A549 (cell line): ENCODE measurements around the gene FAM204A. TPM values are rescaled to one million over a fixed set of nuclear protein-coding genes. Genes with fewer than 3 reads are reported as not detected.

Source experiments
- ATAC-seq, 2 experiments: fragments of 200-7000 bp in 1 of 2; fragments of >200 bp in 1 of 2; cut with Nextera tagmentation in 1 of 2; cut with Tn5 transposase in 1 of 2; 3 replicates each; pipeline versions ENCODE4 v1.8.0 to v1.9.1; 2018 to 2020; ENCODE audit warnings: mild to moderate bottlenecking in 1 of 2, moderate library complexity in 1 of 2
- CTCF ChIA-PET: fragments of 300-600 bp; sonication (Branson Sonifier 250); formaldehyde crosslinking; extraction: SDS; loops from one replicate; lab custom pipeline; 2021; ENCODE audit warnings: antibody characterized with exemption, inconsistent platforms; lab: Yijun Ruan, JAX
- POLR2A ChIA-PET: fragments of 350-600 bp; formaldehyde crosslinking; extraction: SDS; loops from one replicate; lab custom pipeline; 2021; ENCODE audit warnings: antibody characterized with exemption, inconsistent platforms; lab: Yijun Ruan, JAX
- DNase-seq, 2 experiments: peaks; one replicate each; pipeline versions ENCODE4 v3.0.0 to v3.0.0-alpha.2; 2011 to 2016; ENCODE audit warnings: low read depth in 1 of 2, low spot score in 1 of 2
- FAIRE-seq: peaks from 2 replicates; lab custom pipeline; 2011; peaks lifted over from hg19 to GRCh38; lab: Jason Lieb, UNC
- H3K27ac ChIP-seq, 2 experiments: fragments of >200 bp; sonication (Bioruptor Twin); formaldehyde crosslinking; 3 replicates each; pipeline ENCODE4 v1.5.1; 2016 to 2017
- H3K4me1 ChIP-seq: fragments of >200 bp; sonication (Bioruptor Twin); formaldehyde crosslinking; 3 replicates; pipeline ENCODE4 v1.6.1; 2016
- H3K4me2 ChIP-seq: fragments of >200 bp; sonication (Bioruptor Twin); formaldehyde crosslinking; 3 replicates; pipeline ENCODE4 v1.6.1; 2016
- H3K4me3 ChIP-seq: fragments of >200 bp; sonication (Bioruptor Twin); formaldehyde crosslinking; 3 replicates; pipeline ENCODE4 v1.5.1; 2016
- H3K9me3 ChIP-seq: fragments of >200 bp; sonication (Bioruptor Twin); formaldehyde crosslinking; 3 replicates; pipeline ENCODE4 v1.6.1; 2016
- CBX2 ChIP-seq: fragments of 200-600 bp; sonication (generic); IDR thresholded peaks from 2 replicates; pipeline ENCODE4 v1.6.1; 2016; ENCODE audit warnings: low read depth, mild to moderate bottlenecking, borderline replicate concordance
- CBX8 ChIP-seq: fragments of 200-600 bp; sonication (generic); IDR thresholded peaks from 2 replicates; pipeline ENCODE4 v1.6.1; 2016
- CEBPB ChIP-seq, 2 experiments: fragments of >200 bp in 1 of 2; sonication (Bioruptor Twin) in 1 of 2; formaldehyde crosslinking in 1 of 2; IDR thresholded peaks; 2 replicates each; pipeline ENCODE4 v1.6.1; 2012 to 2016
- CHD4 ChIP-seq: fragments of 200-600 bp; sonication (generic); IDR thresholded peaks from 2 replicates; pipeline ENCODE4 v1.6.1; 2016; ENCODE audit warnings: antibody characterized with exemption, mild to moderate bottlenecking, borderline replicate concordance
- EP300 ChIP-seq, 2 experiments: fragments of >200 bp; sonication (Bioruptor Twin); formaldehyde crosslinking; IDR thresholded peaks; 2 replicates in 1 of 2; 3 replicates in 1 of 2; pipeline ENCODE4 v1.6.1; 2016 to 2017
- ESRRA ChIP-seq: fragments of 150-350 bp; IDR thresholded peaks from 2 replicates; pipeline ENCODE4 v1.6.1; 2014; ENCODE audit warnings: mild to moderate bottlenecking, low read length, borderline replicate concordance
- HDAC2 ChIP-seq: fragments of 200-600 bp; sonication (generic); IDR thresholded peaks from 2 replicates; pipeline ENCODE4 v1.6.1; 2016
- HOXB13 ChIP-seq: fragments of 250-450 bp; sonication (Bioruptor Pico); IDR thresholded peaks from 2 replicates; pipeline ENCODE4 v1.5.0; 2020; ENCODE audit warnings: low read depth, mild to moderate bottlenecking, moderate library complexity
- KDM1A ChIP-seq: fragments of 200-600 bp; sonication (generic); IDR thresholded peaks from 2 replicates; pipeline ENCODE4 v1.6.1; 2016; ENCODE audit warnings: low read depth, mild to moderate bottlenecking
- MAFK ChIP-seq: fragments of 450-650 bp; IDR thresholded peaks from 2 replicates; pipeline ENCODE4 v1.6.1; 2014; ENCODE audit not compliant: partially characterized antibody
- NPAS2 ChIP-seq: fragments of 250-450 bp; sonication (Bioruptor Pico); IDR thresholded peaks from 2 replicates; pipeline ENCODE4 v1.8.0; 2022; ENCODE audit warnings: mild to moderate bottlenecking, moderate library complexity, borderline replicate concordance
- PHF8 ChIP-seq: fragments of 200-600 bp; sonication (generic); IDR thresholded peaks from 2 replicates; pipeline ENCODE4 v1.6.1; 2016; ENCODE audit warnings: low read depth, mild to moderate bottlenecking, antibody characterized with exemption, moderate library complexity, borderline replicate concordance
- POLR2A ChIP-seq: IDR thresholded peaks from 2 replicates; pipeline ENCODE4 v1.6.1; 2012; ENCODE audit warnings: mild to moderate bottlenecking, low read length
- RCOR1 ChIP-seq: fragments of 150-350 bp; IDR thresholded peaks from 2 replicates; pipeline ENCODE4 v1.6.1; 2014; ENCODE audit warnings: antibody characterized with exemption, low read length, low read depth
- RNF2 ChIP-seq: fragments of 200-600 bp; sonication (generic); IDR thresholded peaks from 2 replicates; pipeline ENCODE4 v1.6.1; 2016; ENCODE audit warnings: low read depth, mild to moderate bottlenecking, antibody characterized with exemption, moderate library complexity, borderline replicate concordance
- SREBF2 ChIP-seq: fragments of 450-650 bp; IDR thresholded peaks from 2 replicates; pipeline ENCODE4 v1.6.1; 2014; ENCODE audit warnings: mild to moderate bottlenecking, moderate library complexity
- TFCP2L1 ChIP-seq: fragments of 250-450 bp; sonication (Bioruptor Pico); IDR thresholded peaks from 2 replicates; pipeline ENCODE4 v1.5.0; 2021; ENCODE audit warnings: mild to moderate bottlenecking
- WGBS: methylation state at CpG from one replicate; pipeline ENCODE4 v1.1.6; 2017; ENCODE audit errors: missing lambda C conversion rate; 5-methylcytosine and 5-hydroxymethylcytosine counted together
- polyA plus RNA-seq, 4 experiments: library from polyadenylated mRNA; depleted of rRNA in 3 of 4; stranded (reverse); fragments of >200 nt; fragmentation: RNase III in 1 of 4; extraction: RNeasy Plus Mini Kit Qiagen cat#74134 plus additional on column Dnase treatment in 1 of 4; gene quantifications; 2 replicates in 3 of 4; 3 replicates in 1 of 4; pipeline ENCODE4 v1.2.3, GENCODE V29; 2011 to 2017
- TF ChIP-seq, protein P1 (sequence below): fragments of 200-600 bp; sonication (generic); IDR thresholded peaks from 2 replicates; pipeline ENCODE4 v1.6.1; 2016; ENCODE audit warnings: antibody characterized with exemption, mild to moderate bottlenecking, moderate library complexity
- TF ChIP-seq, protein P2 (sequence below): IDR thresholded peaks from 2 replicates; pipeline ENCODE4 v1.6.1; 2012

Gene FAM204A
- polyA plus RNA-seq, 2 of the 4 experiments (the other 2 are of a cell fraction): 39.2 to 62.8 TPM

DNA sequence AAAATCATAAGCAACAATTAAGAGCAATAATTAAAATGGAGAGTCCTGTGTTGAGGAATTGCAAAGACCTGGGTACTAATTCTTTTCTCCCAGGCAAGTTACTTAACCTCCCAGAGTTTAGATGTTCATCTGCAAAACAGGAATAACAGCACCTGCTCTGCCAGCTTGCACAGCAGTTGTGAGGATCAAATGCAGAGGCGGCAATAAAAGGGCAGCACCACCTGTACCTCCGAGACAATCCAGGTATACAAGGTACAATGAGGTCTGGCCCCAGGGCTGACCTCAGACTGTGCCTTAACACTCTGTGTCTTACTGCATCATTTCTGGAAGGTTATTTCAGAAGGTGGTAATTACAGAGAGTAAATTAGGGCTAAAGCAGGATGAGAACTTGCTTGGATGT lies 14.5 kb upstream of the FAM204A start:
- ATAC-seq (no peak), FAIRE-seq (no peak)
- Histone ChIP-seq H3K4me3 (no peak overlapping the region), H3K4me1 (no peaks in the 10 kb centered on the region)
- CTCF ChIA-PET: no interaction called here
- POLR2A ChIA-PET: no interaction called here
- no peak for TF ChIP-seq CEBPB (IDR thresholded peaks at IDR 0.05)
- TF ChIP-seq CHD4: no peak
- no peak for TF ChIP-seq CBX2
- TF ChIP-seq ESRRA: no peak
- TF ChIP-seq, all 56 proteins: peak for 0
- no peaks in the 10 kb centered on the region for H3K9me3 ChIP-seq
- no peak overlapping the region for H3K27ac ChIP-seq
- DNase-seq: no peak
- H3K4me2 ChIP-seq: no peak overlapping the region
- 54% methylated on average over 2 of the region's 2 CpGs for WGBS

DNA sequence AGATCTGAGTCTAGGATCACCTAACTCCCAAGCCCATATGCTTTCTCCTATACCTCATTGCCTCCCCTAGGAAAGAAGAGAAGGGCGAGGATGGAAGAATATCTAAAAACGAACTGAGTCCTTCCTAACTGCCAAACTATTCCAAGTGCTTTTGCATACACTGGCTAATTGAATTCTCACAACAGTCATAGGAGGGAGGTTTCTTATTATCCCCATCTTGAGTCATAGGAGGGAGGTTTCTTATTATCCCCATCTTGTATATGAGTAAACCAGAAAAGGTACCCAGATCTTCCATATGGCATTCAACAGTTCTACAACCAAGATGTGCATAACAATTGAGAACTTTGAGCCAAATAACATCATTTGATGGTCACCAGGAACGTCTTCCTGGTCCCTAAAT lies 13.1 kb upstream of the FAM204A start:
- ChIA-PET CTCF (no interaction called here), POLR2A (interaction anchor here (0.5 kb wide), 1 partner anchor 837 kb away, joined by 4 read pairs; no protein-coding TSS in a partner anchor)
- FAIRE-seq (no peak), ATAC-seq (no peak), DNase-seq (no peak)
- 2% methylated on average over 3 of the region's 3 CpGs for WGBS
- Histone ChIP-seq H3K4me2 (no peak overlapping the region), H3K4me3 (no peak overlapping the region), H3K9me3 (no peaks in the 10 kb centered on the region), H3K27ac (no peak overlapping the region), H3K4me1 (no peaks in the 10 kb centered on the region)
- TF ChIP-seq SREBF2: no peak
- no peak for TF ChIP-seq RCOR1
- no peak for TF ChIP-seq RNF2
- TF ChIP-seq ESRRA: no peak
- no peak for TF ChIP-seq MAFK
- TF ChIP-seq, protein P1, sequence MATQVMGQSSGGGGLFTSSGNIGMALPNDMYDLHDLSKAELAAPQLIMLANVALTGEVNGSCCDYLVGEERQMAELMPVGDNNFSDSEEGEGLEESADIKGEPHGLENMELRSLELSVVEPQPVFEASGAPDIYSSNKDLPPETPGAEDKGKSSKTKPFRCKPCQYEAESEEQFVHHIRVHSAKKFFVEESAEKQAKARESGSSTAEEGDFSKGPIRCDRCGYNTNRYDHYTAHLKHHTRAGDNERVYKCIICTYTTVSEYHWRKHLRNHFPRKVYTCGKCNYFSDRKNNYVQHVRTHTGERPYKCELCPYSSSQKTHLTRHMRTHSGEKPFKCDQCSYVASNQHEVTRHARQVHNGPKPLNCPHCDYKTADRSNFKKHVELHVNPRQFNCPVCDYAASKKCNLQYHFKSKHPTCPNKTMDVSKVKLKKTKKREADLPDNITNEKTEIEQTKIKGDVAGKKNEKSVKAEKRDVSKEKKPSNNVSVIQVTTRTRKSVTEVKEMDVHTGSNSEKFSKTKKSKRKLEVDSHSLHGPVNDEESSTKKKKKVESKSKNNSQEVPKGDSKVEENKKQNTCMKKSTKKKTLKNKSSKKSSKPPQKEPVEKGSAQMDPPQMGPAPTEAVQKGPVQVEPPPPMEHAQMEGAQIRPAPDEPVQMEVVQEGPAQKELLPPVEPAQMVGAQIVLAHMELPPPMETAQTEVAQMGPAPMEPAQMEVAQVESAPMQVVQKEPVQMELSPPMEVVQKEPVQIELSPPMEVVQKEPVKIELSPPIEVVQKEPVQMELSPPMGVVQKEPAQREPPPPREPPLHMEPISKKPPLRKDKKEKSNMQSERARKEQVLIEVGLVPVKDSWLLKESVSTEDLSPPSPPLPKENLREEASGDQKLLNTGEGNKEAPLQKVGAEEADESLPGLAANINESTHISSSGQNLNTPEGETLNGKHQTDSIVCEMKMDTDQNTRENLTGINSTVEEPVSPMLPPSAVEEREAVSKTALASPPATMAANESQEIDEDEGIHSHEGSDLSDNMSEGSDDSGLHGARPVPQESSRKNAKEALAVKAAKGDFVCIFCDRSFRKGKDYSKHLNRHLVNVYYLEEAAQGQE: no peak
- TF ChIP-seq PHF8: no peak
- TF ChIP-seq CBX8: no peak
- TF ChIP-seq HOXB13: no peak
- no peak for TF ChIP-seq NPAS2 (CRISPR knock-in tag)
- no peak for TF ChIP-seq TFCP2L1
- TF ChIP-seq POLR2A: no peak
- no peak for TF ChIP-seq HDAC2
- TF ChIP-seq, protein P2, sequence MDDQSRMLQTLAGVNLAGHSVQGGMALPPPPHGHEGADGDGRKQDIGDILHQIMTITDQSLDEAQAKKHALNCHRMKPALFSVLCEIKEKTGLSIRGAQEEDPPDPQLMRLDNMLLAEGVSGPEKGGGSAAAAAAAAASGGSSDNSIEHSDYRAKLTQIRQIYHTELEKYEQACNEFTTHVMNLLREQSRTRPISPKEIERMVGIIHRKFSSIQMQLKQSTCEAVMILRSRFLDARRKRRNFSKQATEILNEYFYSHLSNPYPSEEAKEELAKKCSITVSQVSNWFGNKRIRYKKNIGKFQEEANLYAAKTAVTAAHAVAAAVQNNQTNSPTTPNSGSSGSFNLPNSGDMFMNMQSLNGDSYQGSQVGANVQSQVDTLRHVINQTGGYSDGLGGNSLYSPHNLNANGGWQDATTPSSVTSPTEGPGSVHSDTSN: no peak

DNA sequence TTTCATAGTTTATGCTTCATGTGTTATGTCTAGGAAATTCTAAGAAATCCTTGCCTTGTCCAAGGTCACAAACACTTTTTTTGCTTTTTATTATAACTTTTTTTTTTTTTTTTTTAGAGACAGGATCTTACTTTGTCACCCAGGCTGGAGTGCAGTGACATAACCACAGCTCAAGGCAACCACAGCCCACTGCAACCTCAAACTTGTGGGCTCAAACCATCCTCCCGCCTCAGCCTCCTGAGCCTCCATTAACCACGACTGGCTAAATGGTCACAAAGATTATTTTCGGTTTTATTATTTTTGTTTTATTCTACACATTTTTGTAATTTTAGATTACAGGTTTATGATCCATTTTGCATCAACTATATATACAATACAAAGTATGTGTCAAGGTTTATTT lies 7.1 kb upstream of the FAM204A start:
- no peaks in the 10 kb centered on the region for H3K9me3 ChIP-seq
- no peak for FAIRE-seq
- H3K27ac ChIP-seq: no peak overlapping the region
- no peaks in the 10 kb centered on the region for H3K4me1 ChIP-seq
- no peak for ATAC-seq
- CTCF ChIA-PET: no interaction called here
- WGBS: 40% methylated on average over 3 of the region's 3 CpGs
- H3K4me3 ChIP-seq: no peak overlapping the region
- no peak for DNase-seq
- TF ChIP-seq EP300 (IDR thresholded peaks at IDR 0.05): no peak
- TF ChIP-seq KDM1A: no peak
- TF ChIP-seq, all 56 proteins: peak for 0
- H3K4me2 ChIP-seq: no peak overlapping the region
- POLR2A ChIA-PET: no interaction called here
